SK-N-SH (cell line): Measurements from ENCODE around the gene RGS7. TPM values are rescaled to one million over a fixed set of nuclear protein-coding genes. Genes with fewer than 3 reads are reported as not detected.

Source experiments
- CTCF ChIA-PET: fragments of 300-600, 350-600 bp; formaldehyde crosslinking; extraction: SDS; loops from one replicate; lab custom pipeline; 2021; lab: Yijun Ruan, JAX
- POLR2A ChIA-PET: fragments of 350-600 bp; sonication (Branson Sonifier 250); formaldehyde crosslinking; extraction: SDS; loops from one replicate; lab custom pipeline; 2020; ENCODE audit warnings: antibody characterized with exemption, inconsistent platforms; lab: Yijun Ruan, JAX
- DNase-seq: peaks from one replicate; pipeline ENCODE4 v3.0.0; 2012
- H2AFZ ChIP-seq: fragments of 200-600 bp; sonication (generic); 2 replicates; pipeline ENCODE4 v1.8.1; 2016; ENCODE audit warnings: antibody characterized with exemption, mild to moderate bottlenecking, low read depth
- H3F3A ChIP-seq: fragments of 200-600 bp; sonication (generic); replicated peaks from 2 replicates; pipeline ENCODE3; 2016; ENCODE audit warnings: antibody characterized with exemption, mild to moderate bottlenecking; ENCODE audit not compliant: insufficient read depth
- H3K27ac ChIP-seq, 2 experiments: fragments of 200-500 bp in 1 of 2; fragments of 200-600 bp in 1 of 2; sonication (Bioruptor generic) in 1 of 2; sonication (generic), shearing (Covaris generic) in 1 of 2; 2 replicates each; pipeline versions ENCODE4 v1.5.1 to v1.6.1; 2014 to 2016; ENCODE audit warnings: low read depth in 2 of 2, inconsistent platforms in 1 of 2, low read length in 1 of 2, mild to moderate bottlenecking in 1 of 2, mixed read lengths in 1 of 2
- H3K27me3 ChIP-seq: fragments of 200-600 bp; sonication (generic), shearing (Covaris generic); 2 replicates; pipeline ENCODE4 v1.6.1; 2016; ENCODE audit warnings: mixed run types; ENCODE audit not compliant: insufficient read depth
- H3K36me3 ChIP-seq, 2 experiments: fragments of 200-500 bp in 1 of 2; fragments of 200-600 bp in 1 of 2; sonication (Bioruptor generic) in 1 of 2; sonication (generic) in 1 of 2; replicated peaks in 1 of 2; 2 replicates each; pipeline versions ENCODE3 to v1.5.1; 2014 to 2016; ENCODE audit warnings: low read length in 1 of 2, mild to moderate bottlenecking in 1 of 2; ENCODE audit not compliant: insufficient read depth in 2 of 2, control insufficient read depth in 1 of 2
- H3K4me1 ChIP-seq, 2 experiments: fragments of 200-500 bp in 1 of 2; fragments of 200-600 bp in 1 of 2; sonication (Bioruptor generic) in 1 of 2; sonication (generic), shearing (Covaris generic) in 1 of 2; 2 replicates each; pipeline versions ENCODE4 v1.5.1 to v1.6.1; 2014 to 2016; ENCODE audit warnings: low read depth in 1 of 2, low read length in 1 of 2, mixed run types in 1 of 2; ENCODE audit not compliant: insufficient read depth in 2 of 2, control insufficient read depth in 1 of 2
- H3K4me2 ChIP-seq: fragments of 200-600 bp; sonication (generic), shearing (Covaris generic); 2 replicates; pipeline ENCODE4 v1.6.1; 2017; ENCODE audit warnings: mixed run types
- H3K4me3 ChIP-seq, 2 experiments: fragments of 200-500 bp in 1 of 2; fragments of 200-600 bp in 1 of 2; sonication (Bioruptor generic) in 1 of 2; sonication (generic), shearing (Covaris generic) in 1 of 2; 2 replicates each; pipeline versions ENCODE4 v1.5.1 to v1.8.1; 2014 to 2016; ENCODE audit warnings: low read depth in 2 of 2, inconsistent platforms in 1 of 2, low read length in 1 of 2, mild to moderate bottlenecking in 1 of 2, mixed read lengths in 1 of 2, moderate library complexity in 1 of 2
- H3K79me2 ChIP-seq: fragments of 200-600 bp; sonication (generic); 2 replicates; pipeline ENCODE4 v1.8.1; 2017; ENCODE audit warnings: mild to moderate bottlenecking; ENCODE audit not compliant: insufficient read depth
- H3K9ac ChIP-seq: fragments of 200-600 bp; sonication (generic); 2 replicates; pipeline ENCODE4 v1.6.1; 2017; ENCODE audit warnings: mixed run types
- H3K9me2 ChIP-seq: fragments of 200-600 bp; sonication (generic); 2 replicates; pipeline ENCODE4 v1.6.1; 2017; ENCODE audit warnings: mixed run types
- H3K9me3 ChIP-seq: fragments of 200-600 bp; sonication (generic); 2 replicates; pipeline ENCODE4 v1.6.1; 2017; ENCODE audit warnings: mixed run types, mild to moderate bottlenecking, moderate library complexity
- H4K20me1 ChIP-seq: fragments of 200-600 bp; sonication (generic); 2 replicates; pipeline ENCODE4 v1.6.1; 2017; ENCODE audit warnings: mild to moderate bottlenecking, mixed run types; ENCODE audit not compliant: insufficient read depth
- CHD2 ChIP-seq: fragments of 150-350 bp; IDR thresholded peaks from 2 replicates; pipeline ENCODE4 v1.6.1; 2018; ENCODE audit warnings: low read length; ENCODE audit not compliant: partially characterized antibody
- ELF1 ChIP-seq: IDR thresholded peaks from 2 replicates; pipeline ENCODE4 v1.4.0; 2012
- EZH2phosphoT487 ChIP-seq: fragments of 200-600 bp; sonication (generic); IDR thresholded peaks from 2 replicates; pipeline ENCODE4 v1.6.1; 2017; ENCODE audit warnings: low read depth, mixed run types, mild to moderate bottlenecking, antibody characterized with exemption, moderate library complexity, borderline replicate concordance
- FOSL2 ChIP-seq: IDR thresholded peaks from 2 replicates; pipeline ENCODE4 v1.4.0; 2012; ENCODE audit warnings: low read depth, mild to moderate bottlenecking, moderate library complexity, borderline replicate concordance
- FOXJ3 ChIP-seq: sonication (generic); formaldehyde crosslinking; IDR thresholded peaks from 2 replicates; pipeline ENCODE4 v1.5.1; 2020; ENCODE audit warnings: mild to moderate bottlenecking, missing genetic modification reagents
- FOXM1 ChIP-seq: IDR thresholded peaks from 2 replicates; pipeline ENCODE4 v1.4.0; 2012; ENCODE audit warnings: low read depth, mild to moderate bottlenecking
- GATA2 ChIP-seq: sonication (generic); formaldehyde crosslinking; IDR thresholded peaks from 2 replicates; pipeline ENCODE4 v1.5.0; 2020; ENCODE audit warnings: mild to moderate bottlenecking, missing genetic modification reagents
- MXI1 ChIP-seq: IDR thresholded peaks from 2 replicates; pipeline ENCODE4 v1.6.1; 2012; ENCODE audit warnings: mild to moderate bottlenecking, low read depth, low read length, improper control_type of control experiment
- NFIC ChIP-seq: IDR thresholded peaks from 2 replicates; pipeline ENCODE4 v1.4.0; 2012; ENCODE audit warnings: borderline replicate concordance
- RAD21 ChIP-seq: IDR thresholded peaks from 2 replicates; pipeline ENCODE4 v1.6.1; 2012; ENCODE audit warnings: mild to moderate bottlenecking, low read length
- RCOR1 ChIP-seq: fragments of 150-350 bp; IDR thresholded peaks from 2 replicates; pipeline ENCODE4 v1.6.1; 2017; ENCODE audit warnings: antibody characterized with exemption, low read length
- RFX5 ChIP-seq: IDR thresholded peaks from 2 replicates; pipeline ENCODE4 v1.6.1; 2012; ENCODE audit warnings: mild to moderate bottlenecking, improper control_type of control experiment, low read length
- RXRA ChIP-seq: IDR thresholded peaks from 2 replicates; pipeline ENCODE4 v1.4.0; 2012; ENCODE audit warnings: low read depth, mild to moderate bottlenecking, borderline replicate concordance
- SMC3 ChIP-seq: IDR thresholded peaks from 2 replicates; pipeline ENCODE4 v1.6.1; 2012; ENCODE audit warnings: low read depth, low read length, improper control_type of control experiment
- TAF1 ChIP-seq: IDR thresholded peaks from 2 replicates; pipeline ENCODE4 v1.6.1; 2012; ENCODE audit warnings: low read depth, mild to moderate bottlenecking, low read length, moderate library complexity, borderline replicate concordance
- TCF12 ChIP-seq: IDR thresholded peaks from 2 replicates; pipeline ENCODE4 v1.4.0; 2012
- TEAD4 ChIP-seq: IDR thresholded peaks from 2 replicates; pipeline ENCODE4 v1.4.0; 2012; ENCODE audit warnings: mild to moderate bottlenecking, borderline replicate concordance; ENCODE audit not compliant: insufficient read depth
- WGBS: methylation state at CpG from one replicate; pipeline ENCODE4 v1.1.6; 2017; ENCODE audit warnings: low lambda C conversion rate; 5-methylcytosine and 5-hydroxymethylcytosine counted together
- polyA plus RNA-seq, 3 experiments: library from polyadenylated mRNA; depleted of rRNA; stranded (reverse); fragments of >200 nt; gene quantifications; 2 replicates each; pipeline ENCODE4 v1.2.3, GENCODE V29; 2012
- TF ChIP-seq, protein P1 (sequence below): fragments of 150-350 bp; IDR thresholded peaks from 2 replicates; pipeline ENCODE4 v1.6.1; 2017; ENCODE audit warnings: antibody characterized with exemption, low read length, low read depth, borderline replicate concordance
- TF ChIP-seq, protein P2 (sequence below): fragments of 200-600 bp; sonication (generic); IDR thresholded peaks from 2 replicates; pipeline ENCODE4 v1.6.1; 2017; ENCODE audit warnings: antibody characterized with exemption, mild to moderate bottlenecking, moderate library complexity
- TF ChIP-seq, protein P3 (sequence below): IDR thresholded peaks from 2 replicates; pipeline ENCODE4 v1.4.0; 2012; ENCODE audit warnings: low read depth, borderline replicate concordance
- TF ChIP-seq, protein P4 (sequence below): IDR thresholded peaks from 2 replicates; pipeline ENCODE4 v1.4.0; 2012; ENCODE audit warnings: low read depth, borderline replicate concordance

The RGS7 gene
- polyA plus RNA-seq, 1 of the 3 experiments (the other 2 are of a cell fraction): 0.36 TPM

DNA sequence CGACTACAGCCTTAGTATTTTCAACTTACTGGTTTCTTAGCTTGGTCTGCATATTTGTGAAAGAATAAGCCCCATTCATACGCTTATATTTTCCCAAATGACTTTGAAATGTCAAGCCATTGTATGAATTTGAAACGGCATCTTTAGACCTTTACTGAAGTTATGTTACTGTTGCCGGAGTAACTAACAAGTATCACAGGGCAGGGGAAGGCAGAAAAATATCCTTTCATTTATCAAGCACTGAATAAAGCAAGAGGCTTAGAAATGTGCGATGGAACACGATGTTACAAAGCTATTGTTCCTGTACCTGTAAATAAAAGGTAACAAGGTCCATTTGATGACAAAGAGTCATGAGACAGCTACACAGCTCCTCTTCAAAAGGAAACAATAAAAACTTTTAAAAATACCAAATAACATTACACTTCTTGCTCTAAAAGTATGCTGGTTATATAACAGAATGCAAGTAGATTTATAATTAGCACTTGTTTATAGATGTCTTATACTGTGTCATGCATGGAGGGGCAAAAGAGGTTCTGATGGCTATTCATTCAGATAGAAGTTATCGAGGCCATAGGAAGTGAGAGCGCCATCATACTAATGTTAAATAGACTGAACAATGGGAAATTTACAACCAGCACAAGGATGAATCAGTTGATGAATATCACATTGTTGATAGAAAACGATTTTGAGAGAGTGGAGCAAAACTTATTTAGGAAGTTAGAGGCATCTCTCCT is 322.6 kb downstream of the RGS7 start:
- 44% methylated on average over 9 of the region's 9 CpGs for WGBS
- no peak overlapping the region for H3K27ac ChIP-seq
- no peak overlapping the region for H3K9ac ChIP-seq
- H3K4me2 ChIP-seq: no peak overlapping the region
- no peaks in the 10 kb centered on the region for H3K36me3 ChIP-seq
- H3K4me3 ChIP-seq: no peak overlapping the region
- TF ChIP-seq TEAD4: no peak
- TF ChIP-seq RCOR1: no peak
- no peak for TF ChIP-seq RAD21
- TF ChIP-seq EZH2phosphoT487: no peak
- TF ChIP-seq TCF12: no peak
- no peak for TF ChIP-seq FOXM1
- TF ChIP-seq NFIC: no peak
- no peak for TF ChIP-seq MXI1
- TF ChIP-seq, protein P1, sequence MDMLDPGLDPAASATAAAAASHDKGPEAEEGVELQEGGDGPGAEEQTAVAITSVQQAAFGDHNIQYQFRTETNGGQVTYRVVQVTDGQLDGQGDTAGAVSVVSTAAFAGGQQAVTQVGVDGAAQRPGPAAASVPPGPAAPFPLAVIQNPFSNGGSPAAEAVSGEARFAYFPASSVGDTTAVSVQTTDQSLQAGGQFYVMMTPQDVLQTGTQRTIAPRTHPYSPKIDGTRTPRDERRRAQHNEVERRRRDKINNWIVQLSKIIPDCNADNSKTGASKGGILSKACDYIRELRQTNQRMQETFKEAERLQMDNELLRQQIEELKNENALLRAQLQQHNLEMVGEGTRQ: no peak
- no peak for TF ChIP-seq FOSL2
- TF ChIP-seq, protein P2, sequence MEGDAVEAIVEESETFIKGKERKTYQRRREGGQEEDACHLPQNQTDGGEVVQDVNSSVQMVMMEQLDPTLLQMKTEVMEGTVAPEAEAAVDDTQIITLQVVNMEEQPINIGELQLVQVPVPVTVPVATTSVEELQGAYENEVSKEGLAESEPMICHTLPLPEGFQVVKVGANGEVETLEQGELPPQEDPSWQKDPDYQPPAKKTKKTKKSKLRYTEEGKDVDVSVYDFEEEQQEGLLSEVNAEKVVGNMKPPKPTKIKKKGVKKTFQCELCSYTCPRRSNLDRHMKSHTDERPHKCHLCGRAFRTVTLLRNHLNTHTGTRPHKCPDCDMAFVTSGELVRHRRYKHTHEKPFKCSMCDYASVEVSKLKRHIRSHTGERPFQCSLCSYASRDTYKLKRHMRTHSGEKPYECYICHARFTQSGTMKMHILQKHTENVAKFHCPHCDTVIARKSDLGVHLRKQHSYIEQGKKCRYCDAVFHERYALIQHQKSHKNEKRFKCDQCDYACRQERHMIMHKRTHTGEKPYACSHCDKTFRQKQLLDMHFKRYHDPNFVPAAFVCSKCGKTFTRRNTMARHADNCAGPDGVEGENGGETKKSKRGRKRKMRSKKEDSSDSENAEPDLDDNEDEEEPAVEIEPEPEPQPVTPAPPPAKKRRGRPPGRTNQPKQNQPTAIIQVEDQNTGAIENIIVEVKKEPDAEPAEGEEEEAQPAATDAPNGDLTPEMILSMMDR: no peak
- no peak for TF ChIP-seq CHD2
- TF ChIP-seq RFX5: no peak
- no peaks in the 10 kb centered on the region for H3K27me3 ChIP-seq
- no peaks in the 10 kb centered on the region for H3F3A ChIP-seq
- H3K9me2 ChIP-seq: no peaks in the 10 kb centered on the region
- no peaks in the 10 kb centered on the region for H4K20me1 ChIP-seq
- POLR2A ChIA-PET: no interaction called here
- CTCF ChIA-PET: interaction anchor here (1.0 to 1.3 kb wide), 2 partner anchors 9 to 13 kb away, joined by 3 read pairs; no protein-coding TSS in a partner anchor
- no peaks in the 10 kb centered on the region for H3K4me1 ChIP-seq
- no peak overlapping the region for H2AFZ ChIP-seq
- no peaks in the 10 kb centered on the region for H3K79me2 ChIP-seq
- no peaks in the 10 kb centered on the region for H3K9me3 ChIP-seq
- DNase-seq: no peak

DNA sequence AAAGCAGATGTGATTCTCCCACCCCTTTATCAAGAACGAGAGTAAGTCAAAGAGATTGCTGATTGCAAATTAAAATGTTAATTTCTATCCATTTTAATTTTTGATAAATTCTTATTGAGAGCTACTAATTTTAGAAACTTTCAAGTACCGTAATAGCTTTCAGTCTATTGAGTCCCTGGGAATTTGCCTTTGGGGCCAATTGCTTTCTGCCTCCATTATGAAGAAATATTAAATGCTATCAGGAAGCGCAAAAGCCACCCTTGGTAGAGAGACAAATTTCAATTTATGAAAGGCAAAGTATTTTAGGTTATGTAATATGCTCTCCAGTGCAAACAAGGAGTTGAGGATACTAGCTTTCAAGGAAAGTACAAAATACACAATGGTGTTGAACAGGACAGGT is 332.2 kb downstream of the RGS7 start:
- Histone ChIP-seq H3K27me3 (no peaks in the 10 kb centered on the region), H3K9ac (no peak overlapping the region), H3K4me1 (no peaks in the 10 kb centered on the region), H3K9me3 (no peaks in the 10 kb centered on the region), H3K27ac (no peak overlapping the region), H3K4me3 (no peak overlapping the region), H2AFZ (no peak overlapping the region), H4K20me1 (no peaks in the 10 kb centered on the region), H3K9me2 (no peaks in the 10 kb centered on the region), H3F3A (no peaks in the 10 kb centered on the region), H3K4me2 (no peak overlapping the region), H3K36me3 (no peaks in the 10 kb centered on the region), H3K79me2 (no peaks in the 10 kb centered on the region)
- POLR2A ChIA-PET: no interaction called here
- CTCF ChIA-PET: interaction anchor here (1.2 to 1.3 kb wide), 2 partner anchors 12 to 14 kb away, joined by 4 to 5 read pairs; no protein-coding TSS in a partner anchor
- WGBS: 27% methylated on average over 3 of the region's 3 CpGs
- no peak for DNase-seq
- TF ChIP-seq GATA2 (CRISPR knock-in tag) (no peak), MXI1 (no peak), TAF1 (no peak), ELF1 (no peak), FOXM1 (no peak), NFIC (no peak), TEAD4 (no peak), RCOR1 (no peak), RXRA (no peak), FOXJ3 (CRISPR knock-in tag) (no peak), RFX5 (no peak), RAD21 (no peak), SMC3 (no peak)
- TF ChIP-seq, protein P3, sequence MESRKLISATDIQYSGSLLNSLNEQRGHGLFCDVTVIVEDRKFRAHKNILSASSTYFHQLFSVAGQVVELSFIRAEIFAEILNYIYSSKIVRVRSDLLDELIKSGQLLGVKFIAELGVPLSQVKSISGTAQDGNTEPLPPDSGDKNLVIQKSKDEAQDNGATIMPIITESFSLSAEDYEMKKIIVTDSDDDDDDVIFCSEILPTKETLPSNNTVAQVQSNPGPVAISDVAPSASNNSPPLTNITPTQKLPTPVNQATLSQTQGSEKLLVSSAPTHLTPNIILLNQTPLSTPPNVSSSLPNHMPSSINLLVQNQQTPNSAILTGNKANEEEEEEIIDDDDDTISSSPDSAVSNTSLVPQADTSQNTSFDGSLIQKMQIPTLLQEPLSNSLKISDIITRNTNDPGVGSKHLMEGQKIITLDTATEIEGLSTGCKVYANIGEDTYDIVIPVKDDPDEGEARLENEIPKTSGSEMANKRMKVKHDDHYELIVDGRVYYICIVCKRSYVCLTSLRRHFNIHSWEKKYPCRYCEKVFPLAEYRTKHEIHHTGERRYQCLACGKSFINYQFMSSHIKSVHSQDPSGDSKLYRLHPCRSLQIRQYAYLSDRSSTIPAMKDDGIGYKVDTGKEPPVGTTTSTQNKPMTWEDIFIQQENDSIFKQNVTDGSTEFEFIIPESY: no peak
- TF ChIP-seq, protein P4, sequence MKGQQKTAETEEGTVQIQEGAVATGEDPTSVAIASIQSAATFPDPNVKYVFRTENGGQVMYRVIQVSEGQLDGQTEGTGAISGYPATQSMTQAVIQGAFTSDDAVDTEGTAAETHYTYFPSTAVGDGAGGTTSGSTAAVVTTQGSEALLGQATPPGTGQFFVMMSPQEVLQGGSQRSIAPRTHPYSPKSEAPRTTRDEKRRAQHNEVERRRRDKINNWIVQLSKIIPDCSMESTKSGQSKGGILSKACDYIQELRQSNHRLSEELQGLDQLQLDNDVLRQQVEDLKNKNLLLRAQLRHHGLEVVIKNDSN: no peak
